ENCODE measurements around the gene KRT82.

DNA sequence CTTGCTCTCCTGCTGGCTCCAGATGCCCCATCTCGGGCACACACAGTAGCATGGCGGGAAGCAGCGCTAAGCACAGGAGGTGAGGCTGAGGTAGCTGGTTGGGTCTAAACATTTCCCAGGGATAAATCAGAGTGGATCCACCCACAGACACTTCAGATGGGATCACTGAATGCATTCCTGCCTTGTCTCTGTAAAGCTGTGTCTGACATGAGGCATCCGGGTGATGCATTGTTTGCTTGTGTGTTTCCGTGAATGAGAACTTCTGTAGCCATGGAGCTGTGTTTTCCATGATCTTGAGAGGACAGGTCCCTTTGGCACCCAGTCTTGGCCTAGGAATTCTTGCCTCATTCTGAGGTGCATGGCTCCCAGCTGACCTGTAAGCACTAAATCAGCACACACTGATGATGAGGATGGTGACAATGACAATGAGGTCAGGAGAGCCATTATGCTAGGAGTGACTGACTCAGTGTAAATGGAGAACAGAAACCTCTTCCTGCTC is 34.7 kb upstream of the KRT82 start:
- TF ChIP-seq CTCF (IDR thresholded peaks at IDR 0.05; ENCODE audit: low read length) (no peak), EZH2phosphoT487 (IDR thresholded peaks at IDR 0.05; ENCODE audit: low read length) (no peak), EZH2 (optimal IDR thresholded peaks at IDR 0.05; ENCODE audit: low read depth, low read length) (no peak)
